K562 (cell line): Measurements from ENCODE around the gene PAN2. TPM values are rescaled to one million over a fixed set of nuclear protein-coding genes. Genes with fewer than 3 reads are reported as not detected.

Experiments
- ATAC-seq: fragments of 200-7000 bp; cut with Tn5 transposase; 3 replicates; pipeline ENCODE4 v1.9.1; 2020; ENCODE audit warnings: moderate library complexity
- BruUV-seq: library from RNA; stranded (reverse); fragments of 400-500 nt; replicated peaks from 2 replicates; lab custom pipeline; 2021; lab: Mats Ljungman, UMichigan
- CTCF ChIA-PET: fragments of 300-600 bp; formaldehyde crosslinking; extraction: SDS; loops from one replicate; lab custom pipeline; 2021; ENCODE audit warnings: low intra/inter-chr PET ratio; lab: Yijun Ruan, JAX
- POLR2A ChIA-PET: fragments of 300-600, 350-650 bp; sonication (Branson Sonifier 250); formaldehyde crosslinking; extraction: SDS; loops from one replicate; lab custom pipeline; 2021; ENCODE audit warnings: antibody characterized with exemption, inconsistent platforms; lab: Yijun Ruan, JAX
- DNase-seq, 4 experiments: peaks; one replicate each; pipeline versions ENCODE4 v3.0.0 to v3.0.0-alpha.2; 2011 to 2018; ENCODE audit warnings: low spot score in 3 of 4, mixed read lengths in 3 of 4; ENCODE audit errors: extremely low read depth in 1 of 4
- FAIRE-seq: peaks from 2 replicates; lab custom pipeline; 2011; peaks lifted over from hg19 to GRCh38; lab: Jason Lieb, UNC
- H2AFZ ChIP-seq: 2 replicates; pipeline ENCODE4 v1.6.0; 2011; ENCODE audit warnings: low read depth, low read length, control low read depth, inconsistent platforms
- H3K27ac ChIP-seq: fragments of 200-600 bp; 3 replicates; pipeline ENCODE4 v1.8.0; 2011; ENCODE audit warnings: low read depth, mild to moderate bottlenecking, control low read depth, inconsistent platforms, low read length, moderate library complexity, mixed read lengths; ENCODE audit errors: extremely low read depth
- H3K27me3 ChIP-seq, 2 experiments: fragments of 300-600 bp in 1 of 2; 2 replicates in 1 of 2; 3 replicates in 1 of 2; pipeline versions ENCODE4 v1.6.0 to v1.8.0; 2011; ENCODE audit warnings: inconsistent platforms in 2 of 2, low read length in 2 of 2, mild to moderate bottlenecking in 1 of 2, mixed read lengths in 1 of 2, moderate library complexity in 1 of 2; ENCODE audit not compliant: control insufficient read depth in 2 of 2, insufficient read depth in 2 of 2
- H3K36me3 ChIP-seq: fragments of 300-600 bp; 3 replicates; pipeline ENCODE4 v1.8.0; 2011; ENCODE audit warnings: mild to moderate bottlenecking, low read length, inconsistent platforms; ENCODE audit not compliant: control insufficient read depth, insufficient read depth
- H3K4me1 ChIP-seq, 2 experiments: fragments of 200-600 bp in 1 of 2; replicated peaks in 1 of 2; 2 replicates in 1 of 2; 3 replicates in 1 of 2; pipeline versions ENCODE4 v1.5.1 to v1.8.0; 2011; ENCODE audit warnings: inconsistent platforms in 2 of 2, low read length in 2 of 2, mild to moderate bottlenecking in 1 of 2, mixed read lengths in 1 of 2, moderate library complexity in 1 of 2; ENCODE audit not compliant: control insufficient read depth in 2 of 2, insufficient read depth in 2 of 2
- H3K4me2 ChIP-seq: 2 replicates; pipeline ENCODE4 v1.6.1; 2011; ENCODE audit warnings: low read length, control low read depth, inconsistent platforms, mixed read lengths; ENCODE audit not compliant: insufficient read depth
- H3K4me3 ChIP-seq: fragments of 200-600 bp; sonication (generic), shearing (Covaris generic); 2 replicates; pipeline ENCODE4 v1.5.1; 2016; ENCODE audit warnings: control low read depth, inconsistent platforms
- H3K79me2 ChIP-seq: fragments of 200-600 bp; 3 replicates; pipeline ENCODE4 v1.8.0; 2011; ENCODE audit warnings: low read length, inconsistent platforms; ENCODE audit not compliant: control insufficient read depth, insufficient read depth
- H3K9ac ChIP-seq, 2 experiments: 2 replicates each; pipeline versions ENCODE4 v1.6.0 to v1.6.1; 2011; ENCODE audit warnings: low read depth in 2 of 2, low read length in 2 of 2, control low read depth in 1 of 2, inconsistent platforms in 1 of 2, mild to moderate bottlenecking in 1 of 2, mixed read lengths in 1 of 2; ENCODE audit not compliant: insufficient read depth in 1 of 2
- H3K9me1 ChIP-seq: one replicate; pipeline ENCODE4 v1.6.0; 2011; ENCODE audit warnings: inconsistent platforms, mild to moderate bottlenecking, low read length, moderate library complexity; ENCODE audit not compliant: control insufficient read depth, insufficient read depth
- H3K9me3 ChIP-seq: replicated peaks from 2 replicates; pipeline ENCODE4 v1.5.1; 2011; ENCODE audit warnings: low read depth, low read length, inconsistent platforms; ENCODE audit not compliant: control insufficient read depth, insufficient read depth
- H4K20me1 ChIP-seq: replicated peaks from 2 replicates; pipeline ENCODE4 v1.6.1; 2011; ENCODE audit warnings: low read length, inconsistent platforms, mixed read lengths; ENCODE audit not compliant: control insufficient read depth, insufficient read depth
- CSDE1 ChIP-seq, 2 experiments: fragments of 450-650 bp; IDR thresholded peaks; 2 replicates each; pipeline ENCODE4 v1.6.1; 2016; ENCODE audit warnings: mild to moderate bottlenecking in 1 of 2
- DMBX1 ChIP-seq: fragments of 250-450 bp; sonication (Bioruptor Pico); IDR thresholded peaks from 2 replicates; pipeline ENCODE4 v1.8.0; 2022; ENCODE audit warnings: inconsistent platforms, mild to moderate bottlenecking, moderate library complexity, borderline replicate concordance
- KDM5B ChIP-seq: fragments of 200-600 bp; sonication (generic); IDR thresholded peaks from 2 replicates; pipeline ENCODE4 v1.6.1; 2012; ENCODE audit warnings: low read depth, mild to moderate bottlenecking, moderate library complexity, low read length, control low read depth, inconsistent platforms; ENCODE audit not compliant: insufficient replicate concordance
- NBN ChIP-seq: fragments of 450-650 bp; IDR thresholded peaks from 2 replicates; pipeline ENCODE4 v1.6.1; 2016; ENCODE audit warnings: low read depth, mild to moderate bottlenecking
- RBM39 ChIP-seq: fragments of 200-400 bp; formaldehyde crosslinking; optimal IDR thresholded peaks from 2 replicates; pipeline ENCODE3; 2018; ENCODE audit warnings: low read depth, low read length
- SMARCA5 ChIP-seq: fragments of 450-650 bp; IDR thresholded peaks from 2 replicates; pipeline ENCODE4 v1.6.1; 2016
- SRSF9 ChIP-seq: fragments of 200-400 bp; formaldehyde crosslinking; IDR thresholded peaks from 2 replicates; pipeline ENCODE4 v1.6.1; 2017; ENCODE audit warnings: low read depth, low read length, borderline replicate concordance
- TCF7 ChIP-seq: sonication (generic); IDR thresholded peaks from 2 replicates; pipeline ENCODE4 v1.6.1; 2016; ENCODE audit warnings: antibody characterized with exemption, borderline replicate concordance
- TRIM28 ChIP-seq: fragments of 450-650 bp; IDR thresholded peaks from 2 replicates; pipeline ENCODE4 v1.6.1; 2017
- ZNF551 ChIP-seq: fragments of 250-450 bp; sonication (Bioruptor Pico); IDR thresholded peaks from 2 replicates; pipeline ENCODE4 v1.5.0; 2021; ENCODE audit warnings: mild to moderate bottlenecking, moderate library complexity
- WGBS: fragments of 100-300 bp; shearing (Covaris generic); methylation state at CpG from one replicate; pipeline ENCODE4 v1.1.6; 2016; ENCODE audit warnings: low coverage, mixed read lengths; ENCODE audit not compliant: insufficient coverage; ENCODE audit errors: missing lambda C conversion rate; 5-methylcytosine and 5-hydroxymethylcytosine counted together
- in situ Hi-C: fragments of 300-500 bp; cut with MboI; formaldehyde crosslinking; loops from 4 replicates; pipeline ENCODE4 v1.15.0; 2018; ENCODE audit warnings: inconsistent platforms, mixed read lengths
- intact Hi-C: fragments of 100-400 bp; cut with micrococcal nuclease; formaldehyde crosslinking; loops from 2 replicates; pipeline ENCODE4 v1.14.2; 2022
- polyA plus RNA-seq, 8 experiments: library from polyadenylated mRNA; depleted of rRNA in 4 of 8; stranded (reverse) in 5 of 8; unstranded in 3 of 8; fragments of >200 nt; fragmentation: Nextera tagmentation in 2 of 8; fragmentation: Illumina TruSeq in 1 of 8; extraction: Ambion mirVana in 2 of 8; extraction: Trizol in 1 of 8; gene quantifications; 2 replicates each; pipeline versions ENCODE4 v1.2.1 to v1.2.3, GENCODE V29; 2011 to 2014; ENCODE audit warnings: inconsistent platforms in 1 of 8, missing spikeins in 1 of 8
- total RNA-seq, 7 experiments: library from RNA; depleted of rRNA in 6 of 7; stranded (reverse); fragments of >200 nt in 6 of 7; fragmentation: Illumina TruSeq in 2 of 7; extraction: Trizol in 2 of 7; gene quantifications; 2 replicates each; pipeline versions ENCODE4 v1.2.1 to v1.2.3, GENCODE V29; 2011 to 2021; ENCODE audit warnings: low replicate concordance in 1 of 7
- TF ChIP-seq, protein P1 (sequence below): fragments of 250-450 bp; sonication (Bioruptor Pico); IDR thresholded peaks from 2 replicates; pipeline ENCODE4 v1.4.0; 2020
- TF ChIP-seq, protein P2 (sequence below): fragments of 450-650 bp; IDR thresholded peaks from 2 replicates; pipeline ENCODE4 v1.6.1; 2016; ENCODE audit warnings: missing biosample characterization, missing genetic modification characterization
- TF ChIP-seq, protein P3 (sequence below): fragments of 450-650 bp; formaldehyde crosslinking; IDR thresholded peaks from 2 replicates; pipeline ENCODE4 v1.4.0; 2022; ENCODE audit warnings: missing genetic modification characterization

The PAN2 gene
- total and polyA plus RNA-seq, 9 of the 15 experiments (the other 6 are each of a cell fraction or from before 2014, with no cell fraction given) = 15.0 to 66.1 (median 25.9) TPM

DNA sequence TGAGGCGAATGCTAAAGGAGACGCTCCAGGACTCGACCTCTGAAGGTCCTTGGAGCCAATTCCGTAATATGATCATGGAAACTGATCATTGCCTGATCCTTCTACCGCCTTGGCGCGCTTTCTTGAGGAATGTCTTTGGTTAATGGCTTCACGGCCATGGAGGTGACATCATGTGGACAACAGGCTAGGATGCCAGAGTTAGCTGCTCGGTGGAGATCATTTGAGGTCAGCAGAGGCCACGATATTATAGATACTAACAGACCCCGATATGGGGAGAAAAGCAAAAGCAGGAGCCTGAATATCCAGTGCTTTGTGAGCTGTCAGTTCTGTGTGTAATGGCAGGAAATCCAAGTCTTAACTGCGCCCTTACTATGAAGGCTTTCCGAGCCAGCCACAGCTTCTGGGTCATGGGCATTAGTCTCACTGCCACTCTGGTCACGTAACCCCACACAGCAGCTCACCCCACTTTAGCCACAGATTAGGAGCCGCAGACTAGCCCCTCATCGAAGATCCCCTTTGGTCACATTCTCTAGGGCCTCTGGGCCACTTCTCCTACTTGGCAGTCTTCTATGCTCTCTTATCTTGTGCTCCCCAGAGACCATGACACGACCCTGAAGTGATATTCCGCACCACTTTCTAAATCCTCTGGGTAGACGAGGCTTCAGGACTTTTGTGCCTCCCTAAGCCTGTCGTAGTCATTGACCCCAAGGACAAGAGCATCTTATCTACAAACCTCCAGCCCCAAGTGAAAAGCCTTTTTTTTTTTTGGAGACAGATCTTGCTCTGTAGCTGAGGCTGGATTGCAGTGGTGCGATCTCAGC is 32.9 kb downstream of the PAN2 start:
- Histone ChIP-seq H4K20me1 (no peaks in the 10 kb centered on the region; the same call in 1 of the 2 replicates), H3K9me1 (no peaks in the 10 kb centered on the region), H3K4me3 (peak overlapping the region; percentile 64), H3K79me2 (peaks cover 48% of the 10 kb centered on the region), H3K27me3 (no peaks in the 10 kb centered on the region), H3K9me3 (no peaks in the 10 kb centered on the region), H3K36me3 (peaks cover 56% of the 10 kb centered on the region), H3K27ac (peak overlapping the region; percentile 98), H3K4me1 (peaks cover 22 to 42% of the 10 kb centered on the region in 2 experiments), H3K9ac (peak overlapping the region; percentile 87 to 88; a peak in 3 of 4 replicates), H3K4me2 (peak overlapping the region; percentile 93), H2AFZ (peak overlapping the region; percentile 85)
- POLR2A ChIA-PET = interaction anchor here (0.6 to 3.2 kb wide), 11 partner anchors 7 to 257 kb away, joined by 3 to 18 read pairs (median 3); no protein-coding TSS in a partner anchor
- in situ Hi-C loops (no loop called here), intact Hi-C loops (loop anchor here (2.0 kb wide), 3 partner anchors 14 to 182 kb away; partner anchors contain the start of genes COQ10A and ZC3H10)
- ATAC-seq (peak; percentile 74), FAIRE-seq (peak; percentile 98), DNase-seq (peak; percentile 44 to 95 (median 68))
- 3% methylated on average over 21 of the region's 21 CpGs for WGBS
- TSS peak; percentile 90 for BruUV-seq
- CTCF ChIA-PET = interaction anchor here (1.1 to 1.5 kb wide), 2 partner anchors 77 to 94 kb away, joined by 4 to 7 read pairs; partner anchors contain the start of gene NABP2
- TF ChIP-seq, protein P1, sequence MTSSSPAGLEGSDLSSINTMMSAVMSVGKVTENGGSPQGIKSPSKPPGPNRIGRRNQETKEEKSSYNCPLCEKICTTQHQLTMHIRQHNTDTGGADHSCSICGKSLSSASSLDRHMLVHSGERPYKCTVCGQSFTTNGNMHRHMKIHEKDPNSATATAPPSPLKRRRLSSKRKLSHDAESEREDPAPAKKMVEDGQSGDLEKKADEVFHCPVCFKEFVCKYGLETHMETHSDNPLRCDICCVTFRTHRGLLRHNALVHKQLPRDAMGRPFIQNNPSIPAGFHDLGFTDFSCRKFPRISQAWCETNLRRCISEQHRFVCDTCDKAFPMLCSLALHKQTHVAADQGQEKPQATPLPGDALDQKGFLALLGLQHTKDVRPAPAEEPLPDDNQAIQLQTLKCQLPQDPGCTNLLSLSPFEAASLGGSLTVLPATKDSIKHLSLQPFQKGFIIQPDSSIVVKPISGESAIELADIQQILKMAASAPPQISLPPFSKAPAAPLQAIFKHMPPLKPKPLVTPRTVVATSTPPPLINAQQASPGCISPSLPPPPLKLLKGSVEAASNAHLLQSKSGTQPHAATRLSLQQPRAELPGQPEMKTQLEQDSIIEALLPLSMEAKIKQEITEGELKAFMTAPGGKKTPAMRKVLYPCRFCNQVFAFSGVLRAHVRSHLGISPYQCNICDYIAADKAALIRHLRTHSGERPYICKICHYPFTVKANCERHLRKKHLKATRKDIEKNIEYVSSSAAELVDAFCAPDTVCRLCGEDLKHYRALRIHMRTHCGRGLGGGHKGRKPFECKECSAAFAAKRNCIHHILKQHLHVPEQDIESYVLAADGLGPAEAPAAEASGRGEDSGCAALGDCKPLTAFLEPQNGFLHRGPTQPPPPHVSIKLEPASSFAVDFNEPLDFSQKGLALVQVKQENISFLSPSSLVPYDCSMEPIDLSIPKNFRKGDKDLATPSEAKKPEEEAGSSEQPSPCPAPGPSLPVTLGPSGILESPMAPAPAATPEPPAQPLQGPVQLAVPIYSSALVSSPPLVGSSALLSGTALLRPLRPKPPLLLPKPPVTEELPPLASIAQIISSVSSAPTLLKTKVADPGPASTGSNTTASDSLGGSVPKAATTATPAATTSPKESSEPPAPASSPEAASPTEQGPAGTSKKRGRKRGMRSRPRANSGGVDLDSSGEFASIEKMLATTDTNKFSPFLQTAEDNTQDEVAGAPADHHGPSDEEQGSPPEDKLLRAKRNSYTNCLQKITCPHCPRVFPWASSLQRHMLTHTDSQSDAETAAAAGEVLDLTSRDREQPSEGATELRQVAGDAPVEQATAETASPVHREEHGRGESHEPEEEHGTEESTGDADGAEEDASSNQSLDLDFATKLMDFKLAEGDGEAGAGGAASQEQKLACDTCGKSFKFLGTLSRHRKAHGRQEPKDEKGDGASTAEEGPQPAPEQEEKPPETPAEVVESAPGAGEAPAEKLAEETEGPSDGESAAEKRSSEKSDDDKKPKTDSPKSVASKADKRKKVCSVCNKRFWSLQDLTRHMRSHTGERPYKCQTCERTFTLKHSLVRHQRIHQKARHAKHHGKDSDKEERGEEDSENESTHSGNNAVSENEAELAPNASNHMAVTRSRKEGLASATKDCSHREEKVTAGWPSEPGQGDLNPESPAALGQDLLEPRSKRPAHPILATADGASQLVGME (CRISPR knock-in tag) = no peak
- TF ChIP-seq, protein P2, sequence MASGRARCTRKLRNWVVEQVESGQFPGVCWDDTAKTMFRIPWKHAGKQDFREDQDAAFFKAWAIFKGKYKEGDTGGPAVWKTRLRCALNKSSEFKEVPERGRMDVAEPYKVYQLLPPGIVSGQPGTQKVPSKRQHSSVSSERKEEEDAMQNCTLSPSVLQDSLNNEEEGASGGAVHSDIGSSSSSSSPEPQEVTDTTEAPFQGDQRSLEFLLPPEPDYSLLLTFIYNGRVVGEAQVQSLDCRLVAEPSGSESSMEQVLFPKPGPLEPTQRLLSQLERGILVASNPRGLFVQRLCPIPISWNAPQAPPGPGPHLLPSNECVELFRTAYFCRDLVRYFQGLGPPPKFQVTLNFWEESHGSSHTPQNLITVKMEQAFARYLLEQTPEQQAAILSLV = no peak
- TF ChIP-seq SRSF9 (no peak), NBN (peak; percentile 76), SMARCA5 (peak; percentile 63; the same call in 1 of the 2 replicates), TRIM28 (peak; percentile 42; the same call in 1 of the 2 replicates), KDM5B (no peak), RBM39 (no peak), ZNF551 (no peak), CSDE1 (IDR thresholded peaks at IDR 0.05) (no peak), DMBX1 (0 out of 2 replicates have a peak, but pooled peaks have one; percentile 32), TCF7 (no peak; the same call in 1 of the 2 replicates)
- TF ChIP-seq, protein P3, sequence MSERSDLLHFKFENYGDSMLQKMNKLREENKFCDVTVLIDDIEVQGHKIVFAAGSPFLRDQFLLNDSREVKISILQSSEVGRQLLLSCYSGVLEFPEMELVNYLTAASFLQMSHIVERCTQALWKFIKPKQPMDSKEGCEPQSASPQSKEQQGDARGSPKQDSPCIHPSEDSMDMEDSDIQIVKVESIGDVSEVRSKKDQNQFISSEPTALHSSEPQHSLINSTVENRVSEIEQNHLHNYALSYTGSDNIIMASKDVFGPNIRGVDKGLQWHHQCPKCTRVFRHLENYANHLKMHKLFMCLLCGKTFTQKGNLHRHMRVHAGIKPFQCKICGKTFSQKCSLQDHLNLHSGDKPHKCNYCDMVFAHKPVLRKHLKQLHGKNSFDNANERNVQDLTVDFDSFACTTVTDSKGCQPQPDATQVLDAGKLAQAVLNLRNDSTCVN (CRISPR knock-in tag) = no peak
